K562 (cell line): ENCODE measurements around the gene ZNF724.

Experiments
- BACH1 ChIP-seq: fragments of 200-800 bp; sonication (Bioruptor generic); IDR thresholded peaks from 2 replicates; pipeline ENCODE4 v1.6.1; 2016; ENCODE audit warnings: missing genetic modification characterization, missing compliant biosample characterization
- BCL6 ChIP-seq: fragments of 250-450 bp; sonication (Bioruptor Pico); IDR thresholded peaks from 2 replicates; pipeline ENCODE4 v1.4.0; 2020
- CTCF ChIP-seq, 3 experiments: IDR thresholded peaks in 2 of 3; conservative IDR thresholded peaks in 1 of 3; 2 replicates each; pipeline ENCODE4 v1.5.1; 2011 to 2012; ENCODE audit warnings: low read length in 3 of 3, mild to moderate bottlenecking in 3 of 3, control low read depth in 2 of 3, improper control_type of control experiment in 1 of 3, inconsistent platforms in 1 of 3, low read depth in 1 of 3, mixed read lengths in 1 of 3, moderate library complexity in 1 of 3; ENCODE audit not compliant: insufficient read depth in 2 of 3
- E2F5 ChIP-seq: sonication (generic); formaldehyde crosslinking; IDR thresholded peaks from 2 replicates; pipeline ENCODE4 v1.8.0; 2022; ENCODE audit warnings: mild to moderate bottlenecking, missing genetic modification reagents
- EP300 ChIP-seq: IDR thresholded peaks from 2 replicates; pipeline ENCODE4 v1.6.1; 2012; ENCODE audit warnings: low read length, improper control_type of control experiment
- GMEB1 ChIP-seq: fragments of 250-450 bp; sonication (Bioruptor Pico); IDR thresholded peaks from 2 replicates; pipeline ENCODE4 v1.4.0; 2020; ENCODE audit warnings: mild to moderate bottlenecking
- NONO ChIP-seq, 2 experiments: fragments of 200-400 bp in 1 of 2; fragments of 450-650 bp in 1 of 2; formaldehyde crosslinking in 1 of 2; IDR thresholded peaks; 2 replicates each; pipeline ENCODE4 v1.6.1; 2017; ENCODE audit warnings: low read depth in 2 of 2, mild to moderate bottlenecking in 2 of 2, moderate library complexity in 2 of 2, low read length in 1 of 2
- RAD21 ChIP-seq, 2 experiments: fragments of 250-450 bp in 1 of 2; fragments of 450-650 bp in 1 of 2; sonication (Bioruptor Pico) in 1 of 2; formaldehyde crosslinking in 1 of 2; IDR thresholded peaks in 1 of 2; conservative IDR thresholded peaks in 1 of 2; 2 replicates each; pipeline versions ENCODE4 v1.4.0 to v1.8.0; 2020 to 2022; ENCODE audit warnings: mild to moderate bottlenecking in 2 of 2, moderate library complexity in 1 of 2
- SMAD3 ChIP-seq: fragments of 450-650 bp; formaldehyde crosslinking; conservative IDR thresholded peaks from 2 replicates; pipeline ENCODE4 v1.4.0; 2020; ENCODE audit warnings: mild to moderate bottlenecking
- SP1 ChIP-seq: sonication (generic); formaldehyde crosslinking; IDR thresholded peaks from 2 replicates; pipeline ENCODE4 v1.8.1; 2022; ENCODE audit warnings: mild to moderate bottlenecking, missing genetic modification reagents
- TAF15 ChIP-seq: fragments of 200-400 bp; formaldehyde crosslinking; IDR thresholded peaks from 2 replicates; pipeline ENCODE4 v1.6.1; 2017; ENCODE audit warnings: mild to moderate bottlenecking, low read depth, low read length, moderate library complexity
- USF2 ChIP-seq: sonication (generic); formaldehyde crosslinking; IDR thresholded peaks from 2 replicates; pipeline ENCODE4 v1.5.0; 2020; ENCODE audit warnings: missing genetic modification reagents
- ZNF518B ChIP-seq: fragments of 250-450 bp; sonication (Bioruptor Pico); IDR thresholded peaks from 2 replicates; pipeline ENCODE4 v1.5.0; 2021; ENCODE audit warnings: mild to moderate bottlenecking, moderate library complexity
- TF ChIP-seq, protein P1 (sequence below): sonication (generic); formaldehyde crosslinking; IDR thresholded peaks from 2 replicates; pipeline ENCODE4 v1.8.0; 2023; ENCODE audit warnings: mild to moderate bottlenecking, missing genetic modification reagents

DNA sequence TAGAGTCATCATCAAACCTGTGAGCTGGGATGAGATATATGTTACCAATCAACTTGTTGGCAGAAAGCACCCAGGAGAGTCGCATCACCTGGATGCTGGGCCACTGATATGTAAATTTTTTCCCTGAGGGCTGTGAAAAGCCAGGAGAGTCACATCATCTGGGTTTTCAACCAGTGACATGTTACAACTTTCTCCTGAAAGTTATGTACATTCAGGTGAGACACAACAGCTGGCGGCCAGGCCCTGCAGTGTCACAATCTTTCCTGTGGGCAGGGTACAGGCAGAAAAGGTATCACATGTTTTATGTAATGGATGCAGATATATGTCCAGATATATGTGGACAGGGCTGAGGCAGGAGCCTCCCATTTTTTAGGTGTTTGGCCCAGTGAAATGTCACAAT, 13.2 kb upstream of the ZNF724 start:
- TF ChIP-seq, protein P1, sequence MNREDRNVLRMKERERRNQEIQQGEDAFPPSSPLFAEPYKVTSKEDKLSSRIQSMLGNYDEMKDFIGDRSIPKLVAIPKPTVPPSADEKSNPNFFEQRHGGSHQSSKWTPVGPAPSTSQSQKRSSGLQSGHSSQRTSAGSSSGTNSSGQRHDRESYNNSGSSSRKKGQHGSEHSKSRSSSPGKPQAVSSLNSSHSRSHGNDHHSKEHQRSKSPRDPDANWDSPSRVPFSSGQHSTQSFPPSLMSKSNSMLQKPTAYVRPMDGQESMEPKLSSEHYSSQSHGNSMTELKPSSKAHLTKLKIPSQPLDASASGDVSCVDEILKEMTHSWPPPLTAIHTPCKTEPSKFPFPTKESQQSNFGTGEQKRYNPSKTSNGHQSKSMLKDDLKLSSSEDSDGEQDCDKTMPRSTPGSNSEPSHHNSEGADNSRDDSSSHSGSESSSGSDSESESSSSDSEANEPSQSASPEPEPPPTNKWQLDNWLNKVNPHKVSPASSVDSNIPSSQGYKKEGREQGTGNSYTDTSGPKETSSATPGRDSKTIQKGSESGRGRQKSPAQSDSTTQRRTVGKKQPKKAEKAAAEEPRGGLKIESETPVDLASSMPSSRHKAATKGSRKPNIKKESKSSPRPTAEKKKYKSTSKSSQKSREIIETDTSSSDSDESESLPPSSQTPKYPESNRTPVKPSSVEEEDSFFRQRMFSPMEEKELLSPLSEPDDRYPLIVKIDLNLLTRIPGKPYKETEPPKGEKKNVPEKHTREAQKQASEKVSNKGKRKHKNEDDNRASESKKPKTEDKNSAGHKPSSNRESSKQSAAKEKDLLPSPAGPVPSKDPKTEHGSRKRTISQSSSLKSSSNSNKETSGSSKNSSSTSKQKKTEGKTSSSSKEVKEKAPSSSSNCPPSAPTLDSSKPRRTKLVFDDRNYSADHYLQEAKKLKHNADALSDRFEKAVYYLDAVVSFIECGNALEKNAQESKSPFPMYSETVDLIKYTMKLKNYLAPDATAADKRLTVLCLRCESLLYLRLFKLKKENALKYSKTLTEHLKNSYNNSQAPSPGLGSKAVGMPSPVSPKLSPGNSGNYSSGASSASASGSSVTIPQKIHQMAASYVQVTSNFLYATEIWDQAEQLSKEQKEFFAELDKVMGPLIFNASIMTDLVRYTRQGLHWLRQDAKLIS: no peak
- no peak for TF ChIP-seq CTCF (IDR thresholded peaks at IDR 0.05 in 2 of 3, conservative IDR thresholded peaks at IDR 0.05 in 1 of 3; ENCODE audit: insufficient read depth in 2 of 3, low read depth in 1 of 3, low read length in 3 of 3)
- TF ChIP-seq GMEB1 (CRISPR knock-in tag): no peak
- no peak for TF ChIP-seq ZNF518B (CRISPR knock-in tag)
- TF ChIP-seq E2F5: no peak
- no peak for TF ChIP-seq USF2 (CRISPR knock-in tag)
- TF ChIP-seq TAF15: no peak
- no peak for TF ChIP-seq SMAD3
- no peak for TF ChIP-seq RAD21 (CRISPR knock-in tag; conservative IDR thresholded peaks at IDR 0.05 in 1 of 2, IDR thresholded peaks at IDR 0.05 in 1 of 2)
- no peak for TF ChIP-seq EP300
- TF ChIP-seq BACH1 (tag): no peak
- TF ChIP-seq BCL6: no peak
- TF ChIP-seq NONO (IDR thresholded peaks at IDR 0.05; ENCODE audit: low read depth in 2 of 2, low read length in 1 of 2): no peak
- TF ChIP-seq SP1 (CRISPR knock-in tag): no peak
